Measurements from ENCODE around the gene CCNY.

GRCh38 chr10:35400595-35401268 is 64.4 kb downstream of the CCNY start:
- no peak for TF ChIP-seq POLR2AphosphoS5 (IDR thresholded peaks at IDR 0.05; ENCODE audit: low read depth, low read length)
- TF ChIP-seq POLR2A (IDR thresholded peaks at IDR 0.05; ENCODE audit: low read depth, low read length) = no peak
- no peak for TF ChIP-seq TAF1 (IDR thresholded peaks at IDR 0.05; ENCODE audit: borderline replicate concordance, low read depth, low read length)
